Spleen (tissue), 11 donors: ENCODE results near the gene GRAP2. TPM values are rescaled to one million over a fixed set of nuclear protein-coding genes. Genes with fewer than 3 reads are reported as not detected.

Experiments used
- DNase-seq: peaks from one replicate; pipeline ENCODE4 v3.0.0-alpha.2; 2020
- H3K27ac ChIP-seq, 8 donors: fragments of 200-600 bp; sonication (generic) in 7 of 8; 1 replicate in 4 of 8; 2 replicates in 4 of 8; pipeline versions ENCODE4 v1.5.0 to v1.8.0; 2016 to 2021; ENCODE audit warnings: inconsistent platforms in 4 of 8, mild to moderate bottlenecking in 4 of 8, moderate library complexity in 1 of 8
- H3K27me3 ChIP-seq, 7 donors: fragments of 200-600 bp; sonication (generic) in 6 of 7; replicated peaks in 1 of 7; 1 replicate in 4 of 7; 2 replicates in 3 of 7; pipeline versions ENCODE4 v1.5.0 to v1.8.0; 2016 to 2021; ENCODE audit warnings: inconsistent platforms in 3 of 7, mild to moderate bottlenecking in 1 of 7
- H3K36me3 ChIP-seq, 6 donors: fragments of 200-600 bp; sonication (generic) in 5 of 6; 1 replicate in 4 of 6; 2 replicates in 2 of 6; pipeline versions ENCODE4 v1.5.0 to v1.8.0; 2016 to 2021; ENCODE audit warnings: inconsistent platforms in 2 of 6
- H3K4me1 ChIP-seq, 6 donors: fragments of 200-600 bp; sonication (generic) in 5 of 6; 1 replicate in 3 of 6; 2 replicates in 3 of 6; pipeline versions ENCODE4 v1.5.0 to v1.8.0; 2016 to 2021; ENCODE audit warnings: inconsistent platforms in 3 of 6
- H3K4me3 ChIP-seq, 8 donors: fragments of 200-600 bp; sonication (generic) in 7 of 8; 1 replicate in 4 of 8; 2 replicates in 4 of 8; pipeline versions ENCODE4 v1.5.0 to v1.8.0; 2016 to 2021; ENCODE audit warnings: inconsistent platforms in 4 of 8, mild to moderate bottlenecking in 4 of 8, moderate library complexity in 2 of 8
- H3K9me3 ChIP-seq, 8 donors: fragments of 200-600 bp; sonication (generic) in 7 of 8; 1 replicate in 4 of 8; 2 replicates in 4 of 8; pipeline versions ENCODE4 v1.5.0 to v1.8.0; 2016 to 2021; ENCODE audit warnings: inconsistent platforms in 4 of 8
- POLR2A ChIP-seq, 3 donors: fragments of 450-650 bp; IDR thresholded peaks; one replicate each; pipeline ENCODE4 v1.5.1; 2017; ENCODE audit warnings: antibody characterized with exemption in 3 of 3, mild to moderate bottlenecking in 1 of 3
- POLR2AphosphoS5 ChIP-seq, 3 donors: sonication (generic); formaldehyde crosslinking; IDR thresholded peaks; one replicate each; pipeline ENCODE4 v1.5.1; 2017; ENCODE audit warnings: antibody characterized with exemption in 3 of 3
- WGBS, 5 donors: extraction: QIAGEN DNeasy Blood & Tissue Kit in 3 of 5; methylation state at CpG; one replicate each; pipeline versions ENCODE4 v1.1.5 to v1.1.7; 2013 to 2018; 5-methylcytosine and 5-hydroxymethylcytosine counted together
- intact Hi-C: fragments of 100-400 bp; cut with DNase I; formaldehyde crosslinking; loops from one replicate; pipeline ENCODE4 v1.15.0; 2023; ENCODE audit warnings: low total_unique reads
- polyA plus RNA-seq, 3 donors: library from polyadenylated mRNA; stranded (reverse); fragments of 200-250 nt; gene quantifications; one replicate each; pipeline ENCODE4 v1.2.1, GENCODE V29; 2013
- total RNA-seq, 7 donors: library from RNA; depleted of rRNA in 3 of 7; stranded (reverse); fragments of >200 nt in 3 of 7; fragmentation: NEBNext Ultra II Directional in 4 of 7; extraction: Animal tissue kit (Norgen Biotek cat#: 25700) in 4 of 7; gene quantifications; one replicate each; pipeline versions ENCODE4 v1.1.0 to v1.2.1, GENCODE V29; 2016 to 2021
- TF ChIP-seq, protein P1 (sequence below), 11 experiments: fragments of 200-600 bp in 7 of 11; fragments of 450-650 bp in 4 of 11; sonication (generic) in 4 of 11; IDR thresholded peaks in 8 of 11; conservative IDR thresholded peaks in 3 of 11; 1 replicate in 7 of 11; 2 replicates in 4 of 11; pipeline versions ENCODE4 v1.4.0 to v1.8.0; 2016 to 2021; ENCODE audit warnings: antibody characterized with exemption in 11 of 11, inconsistent platforms in 4 of 11, mild to moderate bottlenecking in 1 of 11
- donor health status: healthy with polysubstance abuse.
- donor health status: DM: no; HTN: no; CAD: no; lungs with moderate emphysema.
- donor health status: DM: no; HTN: no; CAD: no.
- donor health status: Bipolar disorder and iron deficiency.
- donor health status: healthy.
- donor health status: DM: no; HTN: no; CAD: no.
- donor health status: DM: yes; HTN: yes; CAD: no.

Gene GRAP2
- total and polyA plus RNA-seq, 10 donors: 3.1 to 40.3 (median 29.8) TPM

GRCh38 chr22:39936523-39937145, 35.8 kb downstream of the GRAP2 start:
- TF ChIP-seq POLR2AphosphoS5 (IDR thresholded peaks at IDR 0.05): no peak
- TF ChIP-seq, protein P1, sequence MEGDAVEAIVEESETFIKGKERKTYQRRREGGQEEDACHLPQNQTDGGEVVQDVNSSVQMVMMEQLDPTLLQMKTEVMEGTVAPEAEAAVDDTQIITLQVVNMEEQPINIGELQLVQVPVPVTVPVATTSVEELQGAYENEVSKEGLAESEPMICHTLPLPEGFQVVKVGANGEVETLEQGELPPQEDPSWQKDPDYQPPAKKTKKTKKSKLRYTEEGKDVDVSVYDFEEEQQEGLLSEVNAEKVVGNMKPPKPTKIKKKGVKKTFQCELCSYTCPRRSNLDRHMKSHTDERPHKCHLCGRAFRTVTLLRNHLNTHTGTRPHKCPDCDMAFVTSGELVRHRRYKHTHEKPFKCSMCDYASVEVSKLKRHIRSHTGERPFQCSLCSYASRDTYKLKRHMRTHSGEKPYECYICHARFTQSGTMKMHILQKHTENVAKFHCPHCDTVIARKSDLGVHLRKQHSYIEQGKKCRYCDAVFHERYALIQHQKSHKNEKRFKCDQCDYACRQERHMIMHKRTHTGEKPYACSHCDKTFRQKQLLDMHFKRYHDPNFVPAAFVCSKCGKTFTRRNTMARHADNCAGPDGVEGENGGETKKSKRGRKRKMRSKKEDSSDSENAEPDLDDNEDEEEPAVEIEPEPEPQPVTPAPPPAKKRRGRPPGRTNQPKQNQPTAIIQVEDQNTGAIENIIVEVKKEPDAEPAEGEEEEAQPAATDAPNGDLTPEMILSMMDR (IDR thresholded peaks at IDR 0.05 in 8 of 11, conservative IDR thresholded peaks at IDR 0.05 in 3 of 11): no peak
- no peak for TF ChIP-seq POLR2A (IDR thresholded peaks at IDR 0.05)
- no peaks in the 10 kb centered on the region for H3K36me3 ChIP-seq
- H3K27me3 ChIP-seq: no peaks in the 10 kb centered on the region
- peaks cover 2 to 88% (median 54%) of the 10 kb centered on the region in 6 donors for H3K4me1 ChIP-seq
- no peaks in the 10 kb centered on the region for H3K9me3 ChIP-seq
- WGBS, 5 donors: 46 to 54% (median 50%) methylated on average over 6 of the region's 6 CpGs
- DNase-seq: no peak
- intact Hi-C loops: loop anchor here (5.0 kb wide), 1 partner anchor 39 kb away; no protein-coding TSS in a partner anchor
- H3K4me3 ChIP-seq: no peak overlapping the region
- peak overlapping the region in 4 of 8 donors; percentile 43 to 65 (median 53) for H3K27ac ChIP-seq

DNA sequence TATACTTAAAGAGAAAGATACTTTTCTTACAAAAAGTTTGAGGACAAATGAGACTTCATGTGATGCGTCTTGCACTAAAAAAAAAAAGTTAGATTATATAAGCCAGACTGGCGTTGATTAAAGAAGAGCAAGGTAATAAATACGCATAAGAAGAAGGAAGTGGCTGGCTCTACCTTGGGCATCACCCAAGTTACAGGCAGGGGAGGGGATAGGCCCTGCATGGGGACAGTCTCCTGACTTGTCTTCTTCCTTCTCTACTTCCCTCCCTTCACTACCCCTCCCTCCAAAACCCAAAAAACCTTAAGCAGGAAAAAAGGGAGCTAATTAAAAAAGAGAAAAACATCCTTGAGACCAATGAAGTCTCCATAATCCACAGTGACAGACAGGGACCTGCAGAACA, 37.0 kb downstream of the GRAP2 start:
- no peaks in the 10 kb centered on the region for H3K27me3 ChIP-seq
- H3K27ac ChIP-seq: peak overlapping the region in 4 of 8 donors; percentile 43 to 65 (median 53)
- no peaks in the 10 kb centered on the region for H3K9me3 ChIP-seq
- WGBS, 5 donors: 58 to 68% (median 62%) methylated on average over 3 of the region's 3 CpGs
- intact Hi-C loops: loop anchor here (5.0 kb wide), 1 partner anchor 41 kb away; no protein-coding TSS in a partner anchor
- H3K36me3 ChIP-seq: no peaks in the 10 kb centered on the region
- peaks cover 0 to 89% (median 46%) of the 10 kb centered on the region in 6 donors for H3K4me1 ChIP-seq
- DNase-seq: no peak
- no peak overlapping the region for H3K4me3 ChIP-seq
- no peak for TF ChIP-seq POLR2A (IDR thresholded peaks at IDR 0.05)
- TF ChIP-seq, protein P1 (IDR thresholded peaks at IDR 0.05 in 8 of 11, conservative IDR thresholded peaks at IDR 0.05 in 3 of 11): no peak
- TF ChIP-seq POLR2AphosphoS5 (IDR thresholded peaks at IDR 0.05): no peak

- peaks cover 0 to 84% (median 42%) of the 10 kb centered on the region in 6 donors for H3K4me1 ChIP-seq
- DNase-seq: no peak
- no peaks in the 10 kb centered on the region for H3K27me3 ChIP-seq
- intact Hi-C loops: loop anchor here (5.0 kb wide), 1 partner anchor 41 kb away; no protein-coding TSS in a partner anchor
- TF ChIP-seq POLR2A (IDR thresholded peaks at IDR 0.05): no peak
- no peak for TF ChIP-seq POLR2AphosphoS5 (IDR thresholded peaks at IDR 0.05)
- TF ChIP-seq, protein P1 (IDR thresholded peaks at IDR 0.05 in 8 of 11, conservative IDR thresholded peaks at IDR 0.05 in 3 of 11): no peak
- H3K9me3 ChIP-seq: no peaks in the 10 kb centered on the region
- no peaks in the 10 kb centered on the region for H3K36me3 ChIP-seq
- WGBS, 5 donors: 81 to 92% (median 89%) methylated on average over 14 of the region's 14 CpGs
- peak overlapping the region in 4 of 8 donors; percentile 24 to 65 (median 53) for H3K27ac ChIP-seq
- no peak overlapping the region for H3K4me3 ChIP-seq
Observed at GRCh38 chr22:39938509-39939111, 37.7 kb downstream of the GRAP2 start.

DNA sequence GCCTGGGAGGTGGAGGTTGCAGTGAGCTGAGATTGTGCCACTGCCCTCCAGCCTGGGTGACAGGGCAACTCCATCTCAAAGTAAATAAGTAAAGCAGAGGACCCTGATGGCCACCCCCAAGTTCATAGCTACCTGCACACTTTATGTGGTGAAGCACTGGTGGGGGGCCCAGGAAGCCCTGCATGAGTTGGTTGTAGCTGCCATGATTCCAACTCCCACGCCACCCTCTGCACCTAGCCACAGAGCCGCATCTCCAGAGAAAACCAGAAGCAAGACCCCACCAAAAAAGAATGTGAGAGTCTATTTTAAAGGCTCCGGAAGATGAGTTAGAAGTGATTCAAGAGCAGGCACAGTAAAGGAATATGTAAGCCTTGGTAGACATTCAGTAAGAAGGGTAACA, 38.9 kb downstream of the GRAP2 start:
- no peaks in the 10 kb centered on the region for H3K27me3 ChIP-seq
- TF ChIP-seq POLR2AphosphoS5 (IDR thresholded peaks at IDR 0.05) (no peak), POLR2A (IDR thresholded peaks at IDR 0.05) (no peak)
- TF ChIP-seq, protein P1 (IDR thresholded peaks at IDR 0.05 in 8 of 11, conservative IDR thresholded peaks at IDR 0.05 in 3 of 11): no peak
- H3K36me3 ChIP-seq: no peaks in the 10 kb centered on the region
- no peaks in the 10 kb centered on the region for H3K9me3 ChIP-seq
- no peak for DNase-seq
- intact Hi-C loops: loop anchor here (5.0 kb wide), 1 partner anchor 43 kb away; no protein-coding TSS in a partner anchor
- H3K27ac ChIP-seq: peak overlapping the region in 1 of 8 donors; percentile 22
- peaks cover 0 to 75% (median 40%) of the 10 kb centered on the region in 6 donors for H3K4me1 ChIP-seq
- WGBS, 5 donors: 84 to 98% (median 97%) methylated on average over 3 of the region's 3 CpGs
- no peak overlapping the region for H3K4me3 ChIP-seq
